HG03354 (cell line): Measurements from ENCODE around the gene SLC39A11.

Source experiments
- ATAC-seq: cut with Tn5 transposase; IDR thresholded peaks from one replicate; pipeline ENCODE4 v1.9.1; 2021; ENCODE audit warnings: mild to moderate bottlenecking; ENCODE audit not compliant: unreplicated experiment, poor library complexity, severe bottlenecking

The SLC39A11 gene

DNA sequence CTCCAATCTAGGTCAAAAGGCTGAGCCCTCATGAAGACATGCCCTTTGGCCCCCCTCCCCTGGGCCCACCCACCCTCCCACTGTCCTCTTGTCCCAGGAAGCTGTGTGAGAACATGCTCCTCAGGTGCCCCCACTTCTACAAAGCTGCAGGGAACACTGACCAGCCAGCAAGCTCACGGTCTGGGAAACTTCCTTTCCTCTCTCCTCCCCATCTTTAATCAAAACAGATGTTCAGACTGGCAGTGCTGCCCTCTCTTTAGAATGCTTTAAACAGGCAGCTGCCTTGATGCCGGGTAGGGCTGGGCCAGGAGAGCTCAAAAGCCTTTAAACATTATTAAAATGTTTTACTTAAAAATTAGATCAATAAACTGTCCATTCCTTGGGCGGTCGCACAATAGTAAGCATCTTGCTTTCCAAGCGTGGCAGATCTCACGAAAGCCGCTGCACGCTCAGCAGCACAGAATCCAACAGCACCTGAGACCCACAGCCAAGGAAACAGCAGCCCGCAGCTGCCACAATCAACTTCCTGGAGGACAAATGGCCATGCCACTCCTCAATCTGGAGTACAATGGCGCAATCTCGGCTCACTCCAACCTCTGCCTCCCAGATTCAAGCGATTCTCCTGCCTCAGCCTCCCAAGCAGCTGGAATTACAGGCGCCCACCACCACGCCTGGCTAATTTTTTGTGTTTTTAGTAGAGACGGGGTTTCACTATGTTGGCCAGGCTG lies 399.2 kb downstream of the SLC39A11 start:
- no peak for ATAC-seq

DNA sequence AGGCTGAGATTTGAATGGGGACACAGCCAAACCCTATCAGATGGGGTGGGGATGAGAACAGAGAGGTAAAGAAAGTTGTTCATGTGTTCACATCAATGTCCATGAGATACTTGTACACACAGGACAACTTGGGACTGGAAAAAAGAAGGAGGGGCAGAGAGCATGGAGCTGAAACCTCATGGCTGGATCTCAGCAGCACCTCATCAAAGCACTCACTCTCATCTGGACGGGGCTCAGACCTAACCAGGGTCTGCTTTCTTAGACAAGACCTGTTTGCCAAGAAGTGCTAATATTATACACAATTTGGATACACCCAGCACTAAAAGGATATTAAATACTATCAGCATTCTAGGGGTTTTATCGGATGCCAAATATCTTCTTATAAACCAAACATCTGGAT lies 399.8 kb downstream of the SLC39A11 start:
- ATAC-seq: no peak

DNA sequence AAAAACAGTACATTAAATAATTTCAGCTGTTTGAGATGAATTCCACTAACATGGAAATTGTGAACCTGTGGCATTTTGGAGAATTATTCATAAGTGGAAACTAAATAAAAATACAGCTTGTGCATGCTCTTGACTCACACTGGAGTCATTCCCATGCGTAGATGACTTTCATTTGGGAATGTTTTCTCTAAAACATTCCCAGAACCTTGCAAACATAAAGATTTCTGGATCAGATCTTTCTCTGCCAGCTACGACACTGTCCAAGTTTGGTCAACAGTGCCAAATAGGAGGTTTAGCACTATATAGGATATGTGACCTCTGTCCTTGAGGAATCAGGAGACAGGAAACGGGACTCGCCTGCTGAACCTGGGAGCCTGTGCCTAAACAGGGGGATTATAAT lies 400.9 kb downstream of the SLC39A11 start:
- no peak for ATAC-seq

DNA sequence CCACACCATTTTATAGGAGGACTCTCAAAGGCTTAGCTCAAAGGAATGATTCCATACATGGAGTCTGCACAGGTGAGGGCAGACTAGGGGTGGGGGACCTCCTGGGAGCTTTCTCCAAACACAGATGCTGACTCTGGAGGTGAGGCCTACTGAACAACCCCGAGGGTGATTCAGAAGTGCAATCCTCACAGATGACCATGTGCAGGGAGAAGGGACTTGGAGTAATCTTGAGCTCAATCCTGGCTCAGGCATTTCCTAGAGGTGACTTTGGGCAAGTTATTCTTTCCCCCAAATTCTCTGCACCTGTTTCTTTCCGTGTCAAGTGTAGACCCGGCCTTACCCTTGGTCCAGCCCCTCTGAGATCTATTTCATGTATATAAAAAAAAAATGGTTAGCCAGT lies 401.5 kb downstream of the SLC39A11 start:
- no peak for ATAC-seq

DNA sequence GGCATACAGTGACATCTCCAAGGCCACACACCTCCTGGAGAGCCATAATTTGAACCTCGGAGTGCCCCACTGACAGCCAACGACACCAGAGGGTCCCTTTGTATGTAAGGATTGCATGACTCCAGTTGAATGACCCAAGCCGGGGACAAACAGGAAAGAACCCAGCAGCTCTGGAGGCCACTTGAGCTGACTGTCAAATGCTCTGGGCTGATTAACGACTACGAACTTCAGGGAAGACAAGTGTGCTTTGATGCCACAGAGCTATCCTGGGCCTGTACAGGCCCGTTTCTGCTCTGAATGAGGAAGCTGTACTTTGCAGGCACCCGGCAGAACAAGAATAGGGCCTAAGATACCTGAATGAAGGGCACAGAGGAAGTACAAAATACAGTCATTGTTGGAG lies 404.6 kb downstream of the SLC39A11 start:
- ATAC-seq: no peak

DNA sequence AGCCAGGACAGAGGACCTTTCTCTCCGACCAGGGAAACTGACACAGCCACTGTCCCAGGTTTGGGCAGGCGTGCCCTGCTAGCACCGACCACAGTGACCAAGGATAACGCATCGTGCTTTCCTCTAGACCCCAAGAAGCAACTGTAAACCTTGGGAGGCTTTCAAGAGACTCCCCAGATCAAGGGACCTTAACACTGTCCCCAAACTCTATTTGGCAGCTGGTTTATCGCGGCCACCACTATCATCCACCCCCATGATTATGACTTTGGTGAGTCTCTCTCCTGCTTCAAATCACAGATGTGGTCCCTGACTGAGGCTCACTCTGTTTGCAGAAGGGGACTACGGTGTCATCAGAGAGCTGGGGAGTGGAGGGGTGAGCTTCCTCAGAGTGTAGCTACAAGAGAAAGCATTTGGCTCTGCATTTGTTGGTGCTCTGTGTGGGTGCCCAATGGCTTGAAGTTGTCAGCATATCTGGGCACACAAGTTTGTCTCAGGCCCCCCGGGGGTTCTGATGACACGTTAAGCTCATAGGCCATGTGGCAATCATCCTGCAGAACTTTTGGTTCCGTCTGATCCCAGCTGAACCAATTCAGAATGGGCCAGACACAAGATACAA lies 408.0 kb downstream of the SLC39A11 start:
- no peak for ATAC-seq

DNA sequence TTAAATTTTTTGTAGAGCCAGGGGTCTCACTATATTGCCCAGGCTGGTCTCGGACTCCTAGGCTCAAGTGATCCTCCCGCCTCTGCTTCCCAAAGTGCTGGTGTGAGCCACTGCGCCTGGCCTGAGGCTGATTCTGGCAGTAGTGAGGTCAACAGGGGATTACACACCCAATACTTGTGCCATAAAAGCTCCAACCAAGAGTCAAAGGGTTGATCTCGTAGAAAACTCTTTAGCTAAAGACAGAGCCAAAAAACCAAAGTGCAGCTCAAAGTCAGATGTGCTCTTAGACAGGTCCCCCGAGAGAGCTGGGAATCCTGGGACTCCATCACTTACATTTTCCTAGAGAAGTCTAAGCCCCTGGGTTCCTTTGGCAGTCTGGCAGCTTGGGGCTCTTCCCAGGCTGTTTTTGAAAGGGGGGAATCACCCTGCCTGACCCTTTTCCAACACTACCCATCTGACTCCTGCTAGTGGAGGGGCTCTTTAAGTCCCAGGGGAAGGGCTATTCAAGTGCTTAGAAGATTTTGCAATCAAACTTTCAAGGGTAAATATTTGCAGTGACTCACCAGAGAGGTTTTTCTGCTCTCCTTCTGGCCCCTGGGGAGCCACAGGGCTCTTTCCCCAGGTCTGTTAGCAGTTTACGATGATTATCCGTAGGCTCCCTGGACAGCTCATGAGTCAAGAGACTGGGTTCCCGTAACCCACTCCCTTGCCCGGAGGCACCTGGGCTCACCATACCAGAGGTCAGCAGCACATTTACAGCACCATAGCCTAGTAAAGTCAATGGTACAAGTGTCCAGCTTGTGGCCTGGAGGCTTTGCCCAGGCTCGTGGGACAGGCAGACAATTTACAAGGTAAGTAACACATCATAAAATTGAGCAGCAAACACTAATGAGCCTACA lies 408.7 kb downstream of the SLC39A11 start:
- ATAC-seq: no peak

DNA sequence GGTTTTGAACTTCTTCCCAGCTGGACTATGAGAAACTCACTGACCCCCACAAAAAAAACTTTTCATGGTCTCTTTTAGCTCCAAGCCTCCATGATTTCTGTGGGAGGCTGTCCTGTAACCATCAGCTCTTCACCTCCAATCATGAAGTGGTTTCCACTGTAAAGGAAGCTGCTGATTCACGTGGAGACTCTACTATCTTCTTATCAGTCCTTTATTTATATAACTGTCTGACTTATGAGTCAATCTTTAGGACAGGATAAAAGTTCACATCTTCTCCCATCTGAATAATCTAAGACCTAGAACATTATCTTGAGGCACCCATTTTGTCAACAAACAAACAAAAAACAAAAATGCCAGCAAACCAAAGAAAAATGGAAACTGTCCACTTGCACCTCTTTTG lies 409.9 kb downstream of the SLC39A11 start:
- ATAC-seq: no peak

DNA sequence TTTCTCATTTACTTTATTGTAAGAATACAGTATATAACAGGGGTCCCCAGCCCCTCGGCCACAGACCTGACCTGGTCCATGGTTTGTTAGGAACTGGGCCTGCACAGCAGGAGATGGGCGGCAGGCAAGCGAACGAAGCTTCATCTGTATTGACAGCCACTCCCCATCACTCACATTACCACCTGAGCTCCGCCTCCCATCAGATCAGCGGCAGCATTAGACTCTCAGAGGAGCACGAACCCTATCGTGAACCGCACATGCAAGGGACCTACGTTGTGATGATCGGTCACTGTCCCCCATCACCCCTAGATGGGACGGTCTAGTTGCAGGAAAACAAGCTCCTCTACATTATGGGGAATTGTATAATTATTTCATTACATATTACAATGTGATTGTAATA lies 410.6 kb downstream of the SLC39A11 start:
- ATAC-seq: no peak

DNA sequence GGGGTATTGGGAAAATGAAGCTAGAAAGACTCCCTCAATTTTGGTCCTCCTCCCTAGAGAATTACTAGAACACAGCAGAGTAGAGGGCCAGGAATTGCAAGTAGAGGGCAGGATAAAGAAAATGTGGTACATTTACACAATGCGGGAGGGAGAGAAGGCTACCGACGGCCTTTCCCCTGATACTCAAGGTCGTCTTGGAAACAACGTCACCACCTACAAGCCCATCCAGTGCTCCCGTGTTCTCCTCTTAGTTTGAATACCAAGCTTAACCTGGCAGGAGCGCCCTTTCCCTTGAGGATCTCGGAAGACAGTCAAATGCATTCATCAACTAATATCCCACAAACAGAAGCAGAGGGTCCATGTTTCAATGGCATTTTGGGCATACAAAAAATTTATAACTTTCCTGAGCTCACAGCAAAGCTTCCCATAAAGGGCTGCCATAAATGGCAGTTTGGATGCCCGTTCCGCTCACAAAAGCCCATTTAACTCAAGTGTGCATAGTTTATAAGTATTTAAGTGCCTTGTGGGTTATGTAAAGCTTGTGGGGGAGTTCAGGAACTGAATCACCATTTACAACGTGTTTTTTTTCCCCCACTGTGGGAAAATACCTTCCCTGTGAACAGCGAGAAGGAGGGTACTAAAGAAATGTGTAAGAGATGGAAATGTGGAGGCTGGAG lies 414.6 kb downstream of the SLC39A11 start:
- ATAC-seq: no peak

DNA sequence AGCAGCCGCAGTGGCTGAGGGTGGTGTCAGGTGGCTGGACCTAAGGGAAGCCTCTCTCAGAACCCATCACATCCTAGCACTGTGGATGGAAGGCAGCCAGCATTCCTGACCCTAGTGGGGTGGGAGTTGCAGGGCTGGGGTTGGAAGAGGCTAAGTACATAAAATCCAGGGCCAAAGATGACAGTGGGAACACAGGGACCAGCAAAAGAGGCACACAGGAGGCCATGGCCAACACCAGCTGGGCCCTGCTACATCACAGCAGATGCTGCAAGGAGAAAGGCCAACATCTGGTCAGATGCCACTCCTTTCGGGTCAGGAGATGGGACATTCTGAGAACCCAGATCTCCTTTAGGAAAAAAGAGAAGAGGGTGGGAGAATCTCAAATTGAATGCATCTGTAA lies 415.4 kb downstream of the SLC39A11 start:
- no peak for ATAC-seq

DNA sequence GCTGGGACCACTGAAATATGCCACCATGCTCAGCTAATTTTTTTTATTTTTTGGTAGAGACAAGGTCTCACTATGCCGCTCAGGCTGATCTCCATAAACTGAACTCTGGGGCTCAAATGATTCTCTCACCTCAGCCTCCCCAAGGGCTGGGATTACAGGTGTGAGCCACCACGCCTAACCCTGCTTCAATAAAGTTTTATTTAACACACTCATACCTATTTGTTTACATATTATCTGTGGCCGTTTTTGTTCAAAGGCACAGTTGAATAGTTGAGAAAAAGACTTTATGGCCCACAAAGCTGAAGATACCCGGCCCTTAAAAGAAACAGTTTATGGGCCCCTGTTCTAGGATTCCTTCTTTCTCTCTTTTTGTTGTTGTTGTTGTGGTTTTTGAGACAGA lies 419.8 kb downstream of the SLC39A11 start:
- no peak for ATAC-seq

DNA sequence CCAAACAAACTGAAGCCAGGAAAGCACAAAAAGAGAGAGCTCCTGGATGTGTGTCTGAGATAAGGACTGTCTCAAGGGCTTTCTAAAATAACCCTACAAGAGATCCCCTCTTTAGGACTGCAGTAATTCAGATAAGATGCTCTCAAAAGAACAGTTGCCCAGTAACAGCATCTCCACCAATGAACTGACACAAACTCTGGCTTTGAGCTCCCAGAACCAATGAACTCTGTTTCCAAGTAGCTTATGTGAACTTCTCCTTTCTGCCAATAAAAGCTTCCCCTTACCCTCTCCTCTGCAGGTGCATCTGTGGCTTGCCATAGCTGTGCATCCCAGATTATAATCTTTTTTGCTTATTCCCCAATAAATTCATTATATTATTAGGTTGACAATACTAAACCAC lies 421.5 kb downstream of the SLC39A11 start:
- no peak for ATAC-seq

DNA sequence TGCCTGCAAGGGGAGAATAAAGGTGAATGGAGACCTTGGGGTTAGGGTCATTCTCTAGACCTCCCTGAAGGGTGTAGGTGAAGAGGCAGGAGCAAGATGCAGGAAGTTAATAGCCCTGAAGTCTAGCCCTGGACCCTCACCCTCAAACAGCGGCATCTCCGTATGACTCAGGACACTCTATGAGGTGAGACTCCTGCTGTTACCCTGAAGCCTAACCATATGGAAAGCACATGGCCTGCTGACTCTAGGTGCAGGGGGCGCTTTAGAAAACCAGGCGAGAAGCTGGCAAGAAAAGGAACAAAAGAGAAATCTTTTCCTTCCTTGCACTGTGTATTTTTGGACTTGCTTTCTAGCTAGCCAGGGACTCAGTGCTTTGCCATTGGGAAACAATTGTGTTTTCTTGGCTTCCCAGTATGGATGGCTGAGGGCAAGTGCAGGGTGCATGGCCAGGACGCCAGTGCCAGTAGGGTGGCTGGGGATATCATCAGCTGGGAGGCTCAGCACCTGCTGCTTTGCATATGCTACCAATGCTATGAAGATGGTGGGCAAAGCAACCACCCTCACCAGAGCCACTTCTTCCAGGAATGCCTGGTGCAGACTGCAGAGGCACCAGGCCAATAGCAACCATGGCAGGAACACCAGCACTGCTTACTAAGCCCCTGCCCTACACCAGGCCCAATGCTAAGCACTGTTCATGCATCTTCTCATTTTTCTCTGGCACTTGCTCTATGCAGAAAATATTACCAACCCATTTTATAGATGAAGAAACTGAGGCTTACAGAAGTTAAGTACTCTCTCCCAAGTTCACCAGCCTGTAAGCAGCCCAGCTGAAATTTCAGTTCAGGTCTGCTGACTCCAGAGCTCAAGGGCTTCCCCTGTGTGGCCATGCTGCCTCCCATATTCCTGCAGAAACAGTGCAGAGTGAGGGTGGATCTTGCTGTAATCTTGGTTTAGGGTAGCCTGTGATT lies 425.1 kb downstream of the SLC39A11 start:
- no peak for ATAC-seq

DNA sequence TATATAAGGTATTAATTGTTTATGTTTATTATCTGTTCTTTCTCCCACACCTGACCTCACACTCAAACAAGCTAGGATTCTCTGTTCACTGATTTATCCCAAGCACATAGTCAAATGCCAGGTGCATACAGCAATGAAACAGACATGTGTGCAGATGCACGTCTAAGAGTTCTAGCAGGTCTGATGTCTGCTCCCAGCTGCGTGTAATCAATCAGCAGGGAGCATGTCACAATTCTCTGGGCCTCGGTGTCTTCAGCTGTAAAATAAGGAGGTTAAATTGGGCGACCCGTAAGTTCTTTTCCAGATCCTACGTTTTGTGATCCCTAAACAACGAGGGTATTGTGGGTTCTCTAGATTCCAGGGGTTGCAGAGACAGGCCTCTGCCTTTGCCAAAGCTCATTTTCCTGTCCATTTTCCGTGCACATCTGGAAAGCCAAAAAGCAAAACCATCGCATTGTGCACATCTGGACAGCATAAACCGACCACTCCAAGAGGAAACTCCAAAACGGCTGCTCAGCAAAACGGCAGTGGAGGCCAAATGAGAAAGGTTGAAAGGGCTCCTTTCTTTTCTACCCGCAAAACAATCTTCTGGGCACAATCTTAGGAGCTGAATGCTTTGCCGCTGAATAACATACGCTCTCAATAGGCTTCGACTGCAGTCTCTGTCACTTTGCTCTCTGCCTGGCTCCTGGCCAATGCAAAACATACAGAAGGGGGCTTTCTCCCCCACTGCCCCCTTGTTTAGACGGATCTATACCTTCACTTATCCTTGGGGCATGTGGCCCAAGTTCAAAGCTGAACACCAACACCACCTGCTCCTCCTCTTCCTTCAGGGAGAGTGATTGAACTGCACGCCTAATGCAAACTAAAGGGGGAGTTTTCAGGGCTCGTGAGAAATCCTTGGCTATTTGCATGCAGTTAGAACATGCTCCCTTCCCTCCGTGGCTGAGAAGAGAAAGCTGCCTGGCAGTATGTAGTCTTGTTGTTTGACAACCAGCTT lies 426.3 kb downstream of the SLC39A11 start:
- no peak for ATAC-seq

DNA sequence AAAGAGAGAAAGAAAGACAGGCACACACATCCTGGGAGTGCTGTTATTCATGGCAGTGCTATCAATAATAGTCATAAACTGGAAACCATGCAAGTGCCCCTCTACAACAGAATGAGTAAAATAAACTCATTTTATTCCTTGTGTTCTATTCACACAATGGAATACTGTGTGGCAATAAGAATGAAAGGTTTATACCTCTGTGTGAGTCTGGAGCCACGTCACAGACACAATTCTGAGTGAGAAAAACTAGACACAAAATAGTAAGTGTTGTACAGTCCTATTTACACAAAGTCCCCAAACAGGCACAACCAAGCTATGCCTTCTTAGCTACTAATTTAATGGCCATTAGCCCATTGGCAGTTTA lies 429.7 kb downstream of the SLC39A11 start:
- no peak for ATAC-seq

DNA sequence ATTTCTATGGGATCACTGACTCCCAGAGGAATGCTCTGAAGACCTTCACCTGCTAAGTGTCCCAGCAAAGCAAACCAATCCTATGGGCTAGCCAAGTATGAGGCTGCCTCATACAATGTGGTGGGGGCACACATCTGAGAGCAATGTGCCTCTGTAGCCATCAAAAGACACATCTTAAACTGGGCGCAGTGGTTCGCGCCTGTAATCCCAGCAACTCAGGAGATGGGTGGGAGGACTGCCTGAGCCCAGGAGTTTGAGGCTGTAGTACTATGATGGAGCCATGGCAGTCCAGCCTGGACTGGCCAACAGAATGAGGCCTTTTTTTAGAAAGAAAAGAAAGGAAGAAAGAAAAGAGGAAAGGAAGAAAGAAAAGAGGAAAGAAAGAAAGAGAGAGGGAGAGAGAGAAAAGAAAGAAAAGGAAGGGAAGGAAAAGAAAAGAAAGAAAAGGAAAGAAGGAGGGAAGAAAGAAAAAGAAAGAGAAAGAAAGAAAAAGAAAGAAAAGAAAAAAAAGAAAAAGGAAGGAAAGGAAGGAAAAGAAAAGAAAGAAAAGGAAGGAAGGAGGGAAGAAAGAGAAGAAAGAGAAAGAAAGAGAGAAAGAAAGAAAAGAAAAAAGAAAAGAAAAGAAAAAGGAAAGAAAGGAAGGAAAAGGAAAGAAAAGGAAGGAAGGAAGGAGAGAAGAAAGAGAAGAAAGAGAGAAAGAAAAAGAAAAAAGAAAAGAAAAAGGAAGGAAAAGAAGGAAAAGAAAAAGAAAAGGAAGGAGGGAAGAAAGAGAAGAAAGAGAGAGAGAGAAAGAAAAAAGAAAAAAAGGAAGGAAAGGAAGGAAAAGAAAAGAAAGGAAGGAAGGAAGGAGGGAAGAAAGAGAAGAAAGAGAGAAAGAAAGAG lies 430.3 kb downstream of the SLC39A11 start:
- no peak for ATAC-seq
